Activated effector memory CD4-positive, alpha-beta T cell treated with Interleukin-2 at 50 U/mL for 16 hours (primary cell): Measurements from ENCODE around the gene TM9SF2.

Source experiments
- DNase-seq: peaks from one replicate; pipeline ENCODE4 v3.0.0-alpha.2; 2020

The TM9SF2 gene

GRCh38 chr13:99580500-99581268 is 79.4 kb downstream of the TM9SF2 start:
- no peak for DNase-seq

GRCh38 chr13:99582511-99582910 is 81.2 kb downstream of the TM9SF2 start:
- DNase-seq = no peak

- no peak for DNase-seq
Measured at GRCh38 chr13:99585609-99586008, 84.3 kb downstream of the TM9SF2 start.

GRCh38 chr13:99587021-99587420 is 85.7 kb downstream of the TM9SF2 start:
- DNase-seq = no peak

GRCh38 chr13:99587893-99588606 is 86.8 kb downstream of the TM9SF2 start:
- no peak for DNase-seq

GRCh38 chr13:99589575-99589974 is 88.3 kb downstream of the TM9SF2 start:
- no peak for DNase-seq

- no peak for DNase-seq
Measured at GRCh38 chr13:99590519-99591011, 89.3 kb downstream of the TM9SF2 start.

GRCh38 chr13:99596180-99596579 is 94.9 kb downstream of the TM9SF2 start:
- no peak for DNase-seq

- DNase-seq = no peak
Measured at GRCh38 chr13:99600318-99600717, 99.0 kb downstream of the TM9SF2 start.

- DNase-seq = no peak
Measured at GRCh38 chr13:99601535-99601934, 100.3 kb downstream of the TM9SF2 start.

GRCh38 chr13:99604636-99605035 is 103.4 kb downstream of the TM9SF2 start:
- DNase-seq = no peak

- peak; percentile 41 for DNase-seq
Measured at GRCh38 chr13:99605420-99606323, 104.4 kb downstream of the TM9SF2 start.

GRCh38 chr13:99606324-99607066 is 105.2 kb downstream of the TM9SF2 start, which contains the start of gene CLYBL:
TSS of gene CLYBL (plus strand) at chr13:99606690.
- DNase-seq = peak; percentile 83

- DNase-seq = no peak
Measured at GRCh38 chr13:99608345-99608744, 107.1 kb downstream of the TM9SF2 start.

GRCh38 chr13:99610702-99611289 is 109.5 kb downstream of the TM9SF2 start:
- no peak for DNase-seq
